GM23338 (cell line): ENCODE results near the gene ADAMTSL5. TPM values are rescaled to one million over a fixed set of nuclear protein-coding genes. Genes with fewer than 3 reads are reported as not detected.
A peak's percentile ranks its signal among the peaks of the same experiment; 100 is the strongest.
"Not testable (repeated sequence)": the region's sequence is repeated elsewhere in the genome, so short reads cannot be mapped to it uniquely, and the experiment has no call there.

Experiments used
- ATAC-seq: fragments of 200-7000 bp; cut with Tn5 transposase; 3 replicates; pipeline ENCODE4 v1.9.1; 2020
- DNase-seq: peaks from one replicate; pipeline ENCODE4 v3.0.0-alpha.2; 2015; ENCODE audit warnings: low spot score
- H2AFZ ChIP-seq: fragments of 200-600 bp; sonication (generic); 2 replicates; pipeline ENCODE4 v1.8.0; 2016; ENCODE audit warnings: antibody characterized with exemption, mild to moderate bottlenecking, moderate library complexity
- H3F3A ChIP-seq: fragments of 200-600 bp; sonication (generic); replicated peaks from 2 replicates; pipeline ENCODE4 v1.8.0; 2017; ENCODE audit warnings: antibody characterized with exemption, mixed run types, low read depth
- H3K27ac ChIP-seq: fragments of 200-600 bp; sonication (generic); 2 replicates; pipeline ENCODE4 v1.6.1; 2016; ENCODE audit warnings: low read depth
- H3K27me3 ChIP-seq: fragments of 200-600 bp; sonication (generic); 2 replicates; pipeline ENCODE4 v1.8.0; 2016; ENCODE audit warnings: mild to moderate bottlenecking, mixed run types, moderate library complexity; ENCODE audit not compliant: insufficient read depth
- H3K36me3 ChIP-seq: fragments of 200-600 bp; sonication (generic); 2 replicates; pipeline ENCODE4 v1.8.0; 2016; ENCODE audit warnings: mild to moderate bottlenecking; ENCODE audit not compliant: insufficient read depth
- H3K4me1 ChIP-seq: fragments of 200-600 bp; sonication (generic); 2 replicates; pipeline ENCODE4 v1.8.0; 2016; ENCODE audit warnings: mild to moderate bottlenecking, moderate library complexity; ENCODE audit not compliant: insufficient read depth
- H3K4me2 ChIP-seq: fragments of 200-600 bp; sonication (generic); 2 replicates; pipeline ENCODE4 v1.7.1; 2017; ENCODE audit warnings: mixed run types
- H3K4me3 ChIP-seq: fragments of 200-600 bp; sonication (generic); 2 replicates; pipeline ENCODE4 v1.6.1; 2016; ENCODE audit warnings: mixed run types
- H3K79me2 ChIP-seq: fragments of 200-600 bp; sonication (generic); replicated peaks from 2 replicates; pipeline ENCODE4 v1.8.0; 2017; ENCODE audit warnings: mild to moderate bottlenecking; ENCODE audit not compliant: insufficient read depth
- H3K9me2 ChIP-seq: fragments of 200-600 bp; sonication (generic); 2 replicates; pipeline ENCODE4 v1.8.0; 2017; ENCODE audit not compliant: insufficient read depth
- H4K20me1 ChIP-seq: fragments of 200-600 bp; sonication (generic); replicated peaks from 2 replicates; pipeline ENCODE4 v1.8.0; 2017; ENCODE audit warnings: mild to moderate bottlenecking; ENCODE audit not compliant: insufficient read depth
- H3K27ac Mint-ChIP-seq: 2 replicates; pipeline ENCODE4 v1.8.0; 2020; ENCODE audit warnings: inconsistent platforms, mild to moderate bottlenecking, moderate library complexity, mixed read lengths
- H3K27me3 Mint-ChIP-seq: 3 replicates; pipeline ENCODE4 v1.8.0; 2022; ENCODE audit warnings: low read depth, mild to moderate bottlenecking, moderate library complexity, mixed read lengths, inconsistent platforms; ENCODE audit not compliant: insufficient read depth, poor library complexity
- H3K36me3 Mint-ChIP-seq: 3 replicates; pipeline ENCODE4 v1.8.0; 2021; ENCODE audit warnings: low read depth, mild to moderate bottlenecking, inconsistent platforms, moderate library complexity, mixed read lengths
- H3K4me1 Mint-ChIP-seq: 3 replicates; pipeline ENCODE4 v1.8.0; 2020; ENCODE audit warnings: mild to moderate bottlenecking, inconsistent platforms, mixed read lengths
- H3K4me3 Mint-ChIP-seq: 3 replicates; pipeline ENCODE4 v1.8.0; 2021; ENCODE audit warnings: moderate library complexity, mild to moderate bottlenecking, inconsistent platforms, mixed read lengths
- H3K9me3 Mint-ChIP-seq: 3 replicates; pipeline ENCODE4 v1.8.0; 2020; ENCODE audit warnings: moderate library complexity, mild to moderate bottlenecking, inconsistent platforms, mixed read lengths
- CREB1 ChIP-seq: fragments of 250-450 bp; sonication (Bioruptor Pico); IDR thresholded peaks from 2 replicates; pipeline ENCODE4 v1.5.0; 2020; ENCODE audit warnings: low read depth, mild to moderate bottlenecking, moderate library complexity
- ETS1 ChIP-seq: IDR thresholded peaks from 2 replicates; pipeline ENCODE4 v1.6.1; 2016; ENCODE audit warnings: antibody characterized with exemption
- EZH2 ChIP-seq: fragments of 200-600 bp; sonication (generic); IDR thresholded peaks from one replicate; pipeline ENCODE4 v1.8.0; 2017; ENCODE audit warnings: antibody characterized with exemption, mild to moderate bottlenecking, low read depth; ENCODE audit not compliant: unreplicated experiment
- EZH2phosphoT487 ChIP-seq: fragments of 200-600 bp; sonication (generic); IDR thresholded peaks from one replicate; pipeline ENCODE4 v1.8.1; 2018; ENCODE audit warnings: antibody characterized with exemption; ENCODE audit not compliant: unreplicated experiment
- NANOG ChIP-seq: IDR thresholded peaks from 2 replicates; pipeline ENCODE4 v1.6.1; 2016; ENCODE audit warnings: antibody characterized with exemption, borderline replicate concordance
- REST ChIP-seq: IDR thresholded peaks from one replicate; pipeline ENCODE4 v1.6.1; 2018; ENCODE audit warnings: antibody characterized with exemption; ENCODE audit not compliant: unreplicated experiment
- ZNF114 ChIP-seq: fragments of 250-450 bp; sonication (Bioruptor Pico); IDR thresholded peaks from 2 replicates; pipeline ENCODE4 v1.5.0; 2020; ENCODE audit warnings: mild to moderate bottlenecking, moderate library complexity
- ZNF331 ChIP-seq: fragments of 250-450 bp; sonication (Bioruptor Pico); IDR thresholded peaks from 2 replicates; pipeline ENCODE4 v1.5.0; 2020; ENCODE audit warnings: low read depth, mild to moderate bottlenecking, moderate library complexity
- polyA plus RNA-seq: library from polyadenylated mRNA; unstranded; fragments of >200 nt; fragmentation: Nextera tagmentation; extraction: Ambion mirVana; gene quantifications from 2 replicates; pipeline ENCODE4 v1.2.1, GENCODE V29; 2016
- total RNA-seq: library from RNA; depleted of rRNA; stranded (reverse); fragments of >200 nt; shearing (Covaris generic); gene quantifications from 2 replicates; pipeline ENCODE4 v1.2.3, GENCODE V29; 2014
- TF ChIP-seq, protein P1 (sequence below), 2 experiments: fragments of 200-600 bp in 1 of 2; sonication (generic) in 1 of 2; conservative IDR thresholded peaks; 2 replicates each; pipeline versions ENCODE4 v1.5.1 to v1.6.1; 2016 to 2017; ENCODE audit warnings: antibody characterized with exemption in 2 of 2, low read depth in 2 of 2, mild to moderate bottlenecking in 2 of 2, moderate library complexity in 1 of 2

Gene ADAMTSL5
- total and polyA plus RNA-seq, 2 experiments from 2014 or later, result 0.10 to 0.97 TPM

- peak; percentile 48 for DNase-seq
- Mint-ChIP-seq H3K36me3 (no peaks in the 10 kb centered on the region), H3K9me3 (no peaks in the 10 kb centered on the region), H3K4me3 (peak overlapping the region; percentile 63), H3K27ac (no peak overlapping the region), H3K27me3 (peaks cover 11% of the 10 kb centered on the region), H3K4me1 (0 out of 3 replicates have a peak, but pooled peaks cover 2% of the 10 kb centered on the region)
- peak; percentile 47 for ATAC-seq
- Histone ChIP-seq H3K4me2 (peak overlapping the region; percentile 76), H3K36me3 (no peaks in the 10 kb centered on the region), H4K20me1 (no peaks in the 10 kb centered on the region), H3K4me1 (no peaks in the 10 kb centered on the region), H3K27ac (no peak overlapping the region), H3K4me3 (peak overlapping the region; percentile 49), H3K9me2 (no peaks in the 10 kb centered on the region), H3F3A (no peaks in the 10 kb centered on the region), H2AFZ (peak overlapping the region; percentile 98), H3K27me3 (no peaks in the 10 kb centered on the region), H3K79me2 (no peaks in the 10 kb centered on the region)
- TF ChIP-seq ZNF114 (CRISPR knock-in tag), result no peak
Observed at GRCh38 chr19:1540365-1540925, 27.6 kb upstream of the ADAMTSL5 start.

DNA sequence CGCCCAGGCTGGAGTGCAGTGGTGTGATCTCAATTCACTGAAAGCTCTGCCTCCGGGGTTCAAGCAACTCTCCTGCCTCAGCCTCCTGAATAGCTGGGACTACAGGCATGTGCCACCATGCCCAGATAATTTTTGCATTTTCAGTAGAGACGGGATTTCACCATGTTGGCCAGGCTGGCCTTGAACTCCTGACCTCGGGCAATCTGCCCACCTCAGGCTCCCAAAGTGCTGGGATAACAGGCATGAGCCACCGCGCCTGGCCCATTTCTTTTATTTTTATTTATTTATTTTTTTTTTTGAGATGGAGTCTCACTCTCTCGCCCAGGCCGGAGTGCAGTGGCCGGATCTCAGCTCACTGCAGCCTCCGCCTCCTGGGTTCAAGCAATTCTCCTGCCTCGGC, 26.9 kb upstream of the ADAMTSL5 start:
- ATAC-seq, H3K9me2 ChIP-seq, H2AFZ ChIP-seq, H3K4me3 ChIP-seq, H3K4me1 ChIP-seq, H3K9me3 Mint-ChIP-seq, H3K4me1 Mint-ChIP-seq, H3K36me3 Mint-ChIP-seq, H3K27ac Mint-ChIP-seq, H3K4me3 Mint-ChIP-seq, H3K27ac ChIP-seq, H3K27me3 ChIP-seq, H3F3A ChIP-seq, H3K36me3 ChIP-seq, H3K79me2 ChIP-seq, DNase-seq, H4K20me1 ChIP-seq, H3K4me2 ChIP-seq: not testable (repeated sequence)
- peaks cover 11% of the 10 kb centered on the region for H3K27me3 Mint-ChIP-seq

GRCh38 chr19:1538978-1539377, 26.2 kb upstream of the ADAMTSL5 start:
- Histone ChIP-seq H3K9me2 (no peaks in the 10 kb centered on the region), H4K20me1 (no peaks in the 10 kb centered on the region), H3K27me3 (no peaks in the 10 kb centered on the region), H2AFZ (no peak overlapping the region), H3K79me2 (no peaks in the 10 kb centered on the region), H3K27ac (no peak overlapping the region), H3K4me1 (no peaks in the 10 kb centered on the region), H3K4me2 (no peak overlapping the region), H3F3A (no peaks in the 10 kb centered on the region), H3K36me3 (no peaks in the 10 kb centered on the region), H3K4me3 (no peak overlapping the region)
- peaks cover 8% of the 10 kb centered on the region for H3K27me3 Mint-ChIP-seq
- 0 out of 3 replicates have a peak, but pooled peaks cover 2% of the 10 kb centered on the region for H3K4me1 Mint-ChIP-seq
- H3K27ac Mint-ChIP-seq, result no peak overlapping the region
- ATAC-seq (no peak), DNase-seq (no peak)
- no peaks in the 10 kb centered on the region for H3K9me3 Mint-ChIP-seq
- no peaks in the 10 kb centered on the region for H3K36me3 Mint-ChIP-seq
- no peak overlapping the region for H3K4me3 Mint-ChIP-seq
- no peak for TF ChIP-seq CREB1 (CRISPR knock-in tag)
- no peak for TF ChIP-seq REST
- no peak for TF ChIP-seq EZH2phosphoT487
- no peak for TF ChIP-seq ZNF331 (CRISPR knock-in tag)
- TF ChIP-seq, protein P1, sequence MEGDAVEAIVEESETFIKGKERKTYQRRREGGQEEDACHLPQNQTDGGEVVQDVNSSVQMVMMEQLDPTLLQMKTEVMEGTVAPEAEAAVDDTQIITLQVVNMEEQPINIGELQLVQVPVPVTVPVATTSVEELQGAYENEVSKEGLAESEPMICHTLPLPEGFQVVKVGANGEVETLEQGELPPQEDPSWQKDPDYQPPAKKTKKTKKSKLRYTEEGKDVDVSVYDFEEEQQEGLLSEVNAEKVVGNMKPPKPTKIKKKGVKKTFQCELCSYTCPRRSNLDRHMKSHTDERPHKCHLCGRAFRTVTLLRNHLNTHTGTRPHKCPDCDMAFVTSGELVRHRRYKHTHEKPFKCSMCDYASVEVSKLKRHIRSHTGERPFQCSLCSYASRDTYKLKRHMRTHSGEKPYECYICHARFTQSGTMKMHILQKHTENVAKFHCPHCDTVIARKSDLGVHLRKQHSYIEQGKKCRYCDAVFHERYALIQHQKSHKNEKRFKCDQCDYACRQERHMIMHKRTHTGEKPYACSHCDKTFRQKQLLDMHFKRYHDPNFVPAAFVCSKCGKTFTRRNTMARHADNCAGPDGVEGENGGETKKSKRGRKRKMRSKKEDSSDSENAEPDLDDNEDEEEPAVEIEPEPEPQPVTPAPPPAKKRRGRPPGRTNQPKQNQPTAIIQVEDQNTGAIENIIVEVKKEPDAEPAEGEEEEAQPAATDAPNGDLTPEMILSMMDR (conservative IDR thresholded peaks at IDR 0.05; ENCODE audit: low read depth in 2 of 2), result no peak
- TF ChIP-seq NANOG, result no peak
- TF ChIP-seq ETS1, result no peak
- no peak for TF ChIP-seq EZH2
